ENCODE results near the gene TARS2. TPM values are rescaled to one million over a fixed set of nuclear protein-coding genes. Genes with fewer than 3 reads are reported as not detected.

The TARS2 gene
- total and polyA plus RNA-seq, 2 of the 13 experiments (the other 11 are each of a cell fraction or from before 2014, with no cell fraction given): 21.3 to 22.8 TPM

DNA sequence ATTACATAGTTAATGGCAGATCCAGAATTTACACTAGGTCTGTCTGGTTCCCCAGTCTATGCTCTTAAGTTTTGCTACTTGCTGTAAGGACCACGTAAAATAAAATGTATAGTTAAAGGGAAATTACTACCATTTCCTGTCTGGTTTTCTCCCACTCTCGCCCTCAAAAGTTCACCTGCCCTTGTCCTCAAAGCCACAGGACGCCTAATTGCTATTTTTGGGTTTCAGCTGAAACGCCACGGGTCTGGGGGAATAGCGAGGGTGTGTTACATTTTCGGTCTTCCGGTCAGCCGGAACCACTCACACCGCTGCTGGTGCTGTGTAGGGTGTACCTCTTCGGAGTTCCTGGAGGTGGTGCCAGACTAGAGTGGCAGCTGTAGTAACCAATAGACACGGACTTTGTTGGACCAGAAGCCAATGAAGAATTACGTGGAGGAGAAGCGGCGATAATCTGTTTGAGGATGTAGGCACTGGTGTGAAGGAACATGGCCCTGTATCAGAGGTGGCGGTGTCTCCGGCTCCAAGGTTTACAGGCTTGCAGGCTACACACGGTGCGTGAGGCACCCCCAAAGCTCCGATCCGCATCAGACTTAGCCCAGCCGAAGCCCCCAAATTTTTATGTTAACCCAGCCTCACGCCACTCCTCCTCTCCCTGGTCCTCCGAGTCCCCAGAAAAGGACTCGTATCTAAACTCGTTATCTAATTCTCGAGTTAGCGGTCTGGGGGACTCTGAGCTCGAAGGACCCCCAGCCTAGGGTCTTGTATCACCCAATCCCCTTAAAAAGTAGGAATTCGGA, at the start of gene TARS2 (continued):
- TF ChIP-seq ZNF777 (CRISPR knock-in tag; IDR thresholded peaks at IDR 0.05): no peak; the same call in 1 of the 2 replicates
- no peak for TF ChIP-seq ZNF382 (CRISPR knock-in tag; IDR thresholded peaks at IDR 0.05; ENCODE audit: borderline replicate concordance)
- peak; percentile 89 for TF ChIP-seq HDAC2 (CRISPR knock-in tag; IDR thresholded peaks at IDR 0.05)
- TF ChIP-seq TOE1 (CRISPR knock-in tag; IDR thresholded peaks at IDR 0.05): no peak
- TF ChIP-seq, protein P1, sequence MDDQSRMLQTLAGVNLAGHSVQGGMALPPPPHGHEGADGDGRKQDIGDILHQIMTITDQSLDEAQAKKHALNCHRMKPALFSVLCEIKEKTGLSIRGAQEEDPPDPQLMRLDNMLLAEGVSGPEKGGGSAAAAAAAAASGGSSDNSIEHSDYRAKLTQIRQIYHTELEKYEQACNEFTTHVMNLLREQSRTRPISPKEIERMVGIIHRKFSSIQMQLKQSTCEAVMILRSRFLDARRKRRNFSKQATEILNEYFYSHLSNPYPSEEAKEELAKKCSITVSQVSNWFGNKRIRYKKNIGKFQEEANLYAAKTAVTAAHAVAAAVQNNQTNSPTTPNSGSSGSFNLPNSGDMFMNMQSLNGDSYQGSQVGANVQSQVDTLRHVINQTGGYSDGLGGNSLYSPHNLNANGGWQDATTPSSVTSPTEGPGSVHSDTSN (CRISPR knock-in tag; IDR thresholded peaks at IDR 0.05; ENCODE audit: borderline replicate concordance): peak; percentile 92; the same call in 1 of the 2 replicates
- 0 out of 2 replicates have a peak, but pooled peaks have one; percentile 72 for TF ChIP-seq ZNF557 (CRISPR knock-in tag; IDR thresholded peaks at IDR 0.05)
- TF ChIP-seq TGIF2 (CRISPR knock-in tag; IDR thresholded peaks at IDR 0.05): peak; percentile 67
- TF ChIP-seq NKX3-1 (CRISPR knock-in tag; IDR thresholded peaks at IDR 0.05): peak; percentile 74; the same call in 1 of the 2 replicates
- TF ChIP-seq, protein P2, sequence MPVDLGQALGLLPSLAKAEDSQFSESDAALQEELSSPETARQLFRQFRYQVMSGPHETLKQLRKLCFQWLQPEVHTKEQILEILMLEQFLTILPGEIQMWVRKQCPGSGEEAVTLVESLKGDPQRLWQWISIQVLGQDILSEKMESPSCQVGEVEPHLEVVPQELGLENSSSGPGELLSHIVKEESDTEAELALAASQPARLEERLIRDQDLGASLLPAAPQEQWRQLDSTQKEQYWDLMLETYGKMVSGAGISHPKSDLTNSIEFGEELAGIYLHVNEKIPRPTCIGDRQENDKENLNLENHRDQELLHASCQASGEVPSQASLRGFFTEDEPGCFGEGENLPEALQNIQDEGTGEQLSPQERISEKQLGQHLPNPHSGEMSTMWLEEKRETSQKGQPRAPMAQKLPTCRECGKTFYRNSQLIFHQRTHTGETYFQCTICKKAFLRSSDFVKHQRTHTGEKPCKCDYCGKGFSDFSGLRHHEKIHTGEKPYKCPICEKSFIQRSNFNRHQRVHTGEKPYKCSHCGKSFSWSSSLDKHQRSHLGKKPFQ (CRISPR knock-in tag; IDR thresholded peaks at IDR 0.05; ENCODE audit: insufficient replicate concordance): peak; percentile 69
- no peak for TF ChIP-seq FOXP1 (IDR thresholded peaks at IDR 0.05)
- peak; percentile 27; the same call in 1 of the 2 replicates for TF ChIP-seq FOXP1 (CRISPR knock-in tag; IDR thresholded peaks at IDR 0.05)
- no peak for TF ChIP-seq ZNF251 (CRISPR knock-in tag; IDR thresholded peaks at IDR 0.05)
- peak; percentile 88 for TF ChIP-seq HDAC1 (CRISPR knock-in tag; IDR thresholded peaks at IDR 0.05)
- no peak for TF ChIP-seq NBN (conservative IDR thresholded peaks at IDR 0.05)
- 0 out of 2 replicates have a peak, but pooled peaks have one; percentile 43 for TF ChIP-seq ZNF431 (CRISPR knock-in tag; IDR thresholded peaks at IDR 0.05; ENCODE audit: borderline replicate concordance, low read depth)
- TF ChIP-seq SP2 (CRISPR knock-in tag; IDR thresholded peaks at IDR 0.05): peak; percentile 100
- TF ChIP-seq, protein P3, sequence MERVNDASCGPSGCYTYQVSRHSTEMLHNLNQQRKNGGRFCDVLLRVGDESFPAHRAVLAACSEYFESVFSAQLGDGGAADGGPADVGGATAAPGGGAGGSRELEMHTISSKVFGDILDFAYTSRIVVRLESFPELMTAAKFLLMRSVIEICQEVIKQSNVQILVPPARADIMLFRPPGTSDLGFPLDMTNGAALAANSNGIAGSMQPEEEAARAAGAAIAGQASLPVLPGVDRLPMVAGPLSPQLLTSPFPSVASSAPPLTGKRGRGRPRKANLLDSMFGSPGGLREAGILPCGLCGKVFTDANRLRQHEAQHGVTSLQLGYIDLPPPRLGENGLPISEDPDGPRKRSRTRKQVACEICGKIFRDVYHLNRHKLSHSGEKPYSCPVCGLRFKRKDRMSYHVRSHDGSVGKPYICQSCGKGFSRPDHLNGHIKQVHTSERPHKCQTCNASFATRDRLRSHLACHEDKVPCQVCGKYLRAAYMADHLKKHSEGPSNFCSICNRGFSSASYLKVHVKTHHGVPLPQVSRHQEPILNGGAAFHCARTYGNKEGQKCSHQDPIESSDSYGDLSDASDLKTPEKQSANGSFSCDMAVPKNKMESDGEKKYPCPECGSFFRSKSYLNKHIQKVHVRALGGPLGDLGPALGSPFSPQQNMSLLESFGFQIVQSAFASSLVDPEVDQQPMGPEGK (CRISPR knock-in tag; IDR thresholded peaks at IDR 0.05): peak; percentile 68
- peak; percentile 76; the same call in 1 of the 2 replicates for TF ChIP-seq MYC (CRISPR knock-in tag; IDR thresholded peaks at IDR 0.05; ENCODE audit: borderline replicate concordance)
- TF ChIP-seq ZNF451 (CRISPR knock-in tag; IDR thresholded peaks at IDR 0.05): no peak
- TF ChIP-seq, protein P4, sequence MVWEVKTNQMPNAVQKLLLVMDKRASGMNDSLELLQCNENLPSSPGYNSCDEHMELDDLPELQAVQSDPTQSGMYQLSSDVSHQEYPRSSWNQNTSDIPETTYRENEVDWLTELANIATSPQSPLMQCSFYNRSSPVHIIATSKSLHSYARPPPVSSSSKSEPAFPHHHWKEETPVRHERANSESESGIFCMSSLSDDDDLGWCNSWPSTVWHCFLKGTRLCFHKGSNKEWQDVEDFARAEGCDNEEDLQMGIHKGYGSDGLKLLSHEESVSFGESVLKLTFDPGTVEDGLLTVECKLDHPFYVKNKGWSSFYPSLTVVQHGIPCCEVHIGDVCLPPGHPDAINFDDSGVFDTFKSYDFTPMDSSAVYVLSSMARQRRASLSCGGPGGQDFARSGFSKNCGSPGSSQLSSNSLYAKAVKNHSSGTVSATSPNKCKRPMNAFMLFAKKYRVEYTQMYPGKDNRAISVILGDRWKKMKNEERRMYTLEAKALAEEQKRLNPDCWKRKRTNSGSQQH (CRISPR knock-in tag; IDR thresholded peaks at IDR 0.05; ENCODE audit: low read depth): peak; percentile 82; the same call in 1 of the 2 replicates
- TF ChIP-seq, protein P5, sequence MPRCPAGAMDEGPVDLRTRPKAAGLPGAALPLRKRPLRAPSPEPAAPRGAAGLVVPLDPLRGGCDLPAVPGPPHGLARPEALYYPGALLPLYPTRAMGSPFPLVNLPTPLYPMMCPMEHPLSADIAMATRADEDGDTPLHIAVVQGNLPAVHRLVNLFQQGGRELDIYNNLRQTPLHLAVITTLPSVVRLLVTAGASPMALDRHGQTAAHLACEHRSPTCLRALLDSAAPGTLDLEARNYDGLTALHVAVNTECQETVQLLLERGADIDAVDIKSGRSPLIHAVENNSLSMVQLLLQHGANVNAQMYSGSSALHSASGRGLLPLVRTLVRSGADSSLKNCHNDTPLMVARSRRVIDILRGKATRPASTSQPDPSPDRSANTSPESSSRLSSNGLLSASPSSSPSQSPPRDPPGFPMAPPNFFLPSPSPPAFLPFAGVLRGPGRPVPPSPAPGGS (CRISPR knock-in tag; IDR thresholded peaks at IDR 0.05): 0 out of 2 replicates have a peak, but pooled peaks have one; percentile 15
- peak; percentile 62 for TF ChIP-seq RXRA (CRISPR knock-in tag; IDR thresholded peaks at IDR 0.05)
- 0 out of 2 replicates have a peak, but pooled peaks have one; percentile 48 for TF ChIP-seq ZBTB38 (CRISPR knock-in tag; IDR thresholded peaks at IDR 0.05)
- TF ChIP-seq POLR2AphosphoS2 (IDR thresholded peaks at IDR 0.05; ENCODE audit: low read depth, low read length): no peak
